ENCODE measurements around the gene NTN5.

The NTN5 gene

GRCh38 chr19:48629599-48630295, 43.1 kb downstream of the NTN5 start:
- peak in 1 of 5 experiments; percentile 10 for DNase-seq

GRCh38 chr19:48629297-48629598, 43.6 kb downstream of the NTN5 start:
- DNase-seq, result no peak

- DNase-seq, result no peak
Measured at GRCh38 chr19:48628486-48629296, 44.1 kb downstream of the NTN5 start.

- DNase-seq, result no peak
Measured at GRCh38 chr19:48627865-48628314, 44.9 kb downstream of the NTN5 start.

- no peak for DNase-seq
Measured at GRCh38 chr19:48627201-48627864, 45.5 kb downstream of the NTN5 start.

GRCh38 chr19:48625891-48626327, 46.9 kb downstream of the NTN5 start:
- no peak for DNase-seq

- DNase-seq, result no peak
Measured at GRCh38 chr19:48624791-48625723, 47.8 kb downstream of the NTN5 start.

- DNase-seq, result peak; percentile 87 to 99 (median 93)
Measured at GRCh38 chr19:48624067-48624594, 48.7 kb downstream of the NTN5 start.

- no peak for DNase-seq
Measured at GRCh38 chr19:48623556-48624066, 49.2 kb downstream of the NTN5 start.

- no peak for DNase-seq
Measured at GRCh38 chr19:48619692-48620585, 52.9 kb downstream of the NTN5 start.

- peak; percentile 83 to 100 (median 91) for DNase-seq
Measured at GRCh38 chr19:48618916-48619691, 53.7 kb downstream of the NTN5 start, which contains the start of the genes RPL18 and SPHK2. Gene RPL18 (minus strand): TSS chr19:48619178. CDS start chr19:48619143, 35 bp downstream. Gene SPHK2 (plus strand): TSS chr19:48619506. CDS start chr19:48620515, 1,009 bp downstream.

GRCh38 chr19:48618278-48618915, 54.4 kb downstream of the NTN5 start:
- DNase-seq, result no peak

- no peak for DNase-seq
Measured at GRCh38 chr19:48617146-48617937, 55.5 kb downstream of the NTN5 start.

- DNase-seq, result peak in 1 of 5 experiments; percentile 42
Measured at GRCh38 chr19:48616491-48617056, 56.2 kb downstream of the NTN5 start.

GRCh38 chr19:48616041-48616436, 56.8 kb downstream of the NTN5 start:
- peak in 1 of 5 experiments; percentile 59 for DNase-seq

GRCh38 chr19:48615231-48616040, 57.4 kb downstream of the NTN5 start:
- DNase-seq, result no peak

All from T-helper 2 cell (primary cell).